Spleen (tissue), 7 donors: ENCODE results near the gene SENP5.

ENCODE experiments used
- CTCF ChIP-seq, 11 experiments: fragments of 200-600 bp in 7 of 11; fragments of 450-650 bp in 4 of 11; sonication (generic) in 4 of 11; IDR thresholded peaks in 8 of 11; conservative IDR thresholded peaks in 3 of 11; 1 replicate in 7 of 11; 2 replicates in 4 of 11; pipeline versions ENCODE4 v1.4.0 to v1.8.0; 2016 to 2021; ENCODE audit warnings: antibody characterized with exemption in 11 of 11, inconsistent platforms in 4 of 11, mild to moderate bottlenecking in 1 of 11
- POLR2A ChIP-seq, 3 donors: fragments of 450-650 bp; IDR thresholded peaks; one replicate each; pipeline ENCODE4 v1.5.1; 2017; ENCODE audit warnings: antibody characterized with exemption in 3 of 3, mild to moderate bottlenecking in 1 of 3
- POLR2AphosphoS5 ChIP-seq, 3 donors: sonication (generic); formaldehyde crosslinking; IDR thresholded peaks; one replicate each; pipeline ENCODE4 v1.5.1; 2017; ENCODE audit warnings: antibody characterized with exemption in 3 of 3
- donor health status: DM: no; HTN: no; CAD: no; lungs with moderate emphysema.
- donor health status: DM: no; HTN: no; CAD: no.
- donor health status: DM: no; HTN: no; CAD: no.

GRCh38 chr3:196938576-196938975, 70.9 kb downstream of the SENP5 start:
- TF ChIP-seq POLR2A (IDR thresholded peaks at IDR 0.05), result no peak
- TF ChIP-seq CTCF (IDR thresholded peaks at IDR 0.05 in 8 of 11, conservative IDR thresholded peaks at IDR 0.05 in 3 of 11), result no peak
- TF ChIP-seq POLR2AphosphoS5 (IDR thresholded peaks at IDR 0.05), result no peak
